Loucy (cell line): Measurements from ENCODE around the gene SDK2.
"Not testable (repeated sequence)": the region's sequence is repeated elsewhere in the genome, so short reads cannot be mapped to it uniquely, and the experiment has no call there.

Experiments
- H2AFZ ChIP-seq: fragments of 200-600 bp; sonication (generic); 2 replicates; pipeline ENCODE4 v1.6.0; 2016; ENCODE audit warnings: antibody characterized with exemption, mild to moderate bottlenecking, low read length, moderate library complexity
- H3F3A ChIP-seq: fragments of 200-600 bp; 2 replicates; pipeline ENCODE4 v1.6.0; 2016; ENCODE audit warnings: antibody characterized with exemption, low read depth, mild to moderate bottlenecking
- H3K27me3 ChIP-seq: fragments of 200-600 bp; sonication (generic); 2 replicates; pipeline ENCODE4 v1.6.1; 2014; ENCODE audit warnings: low read length, mild to moderate bottlenecking; ENCODE audit not compliant: insufficient read depth, poor library complexity, severe bottlenecking
- H3K36me3 ChIP-seq: fragments of 200-600 bp; sonication (generic); 2 replicates; pipeline ENCODE4 v1.6.1; 2016; ENCODE audit warnings: low read length; ENCODE audit not compliant: insufficient read depth
- H3K4me1 ChIP-seq: fragments of 200-600 bp; sonication (generic); 2 replicates; pipeline ENCODE4 v1.5.1; 2014; ENCODE audit warnings: low read length, mild to moderate bottlenecking; ENCODE audit not compliant: insufficient read depth, poor library complexity, severe bottlenecking
- H3K4me2 ChIP-seq: fragments of 200-600 bp; sonication (generic); 2 replicates; pipeline ENCODE4 v1.6.0; 2014; ENCODE audit warnings: antibody characterized with exemption, low read length, low read depth, mild to moderate bottlenecking; ENCODE audit not compliant: poor library complexity, severe bottlenecking
- H3K4me3 ChIP-seq: fragments of 200-600 bp; sonication (generic); 2 replicates; pipeline ENCODE4 v1.5.1; 2014; ENCODE audit warnings: low read length, mild to moderate bottlenecking, mixed read lengths; ENCODE audit not compliant: poor library complexity, severe bottlenecking
- H3K79me2 ChIP-seq: fragments of 200-600 bp; sonication (generic); 2 replicates; pipeline ENCODE4 v1.6.1; 2014; ENCODE audit warnings: low read length; ENCODE audit not compliant: insufficient read depth
- H3K9ac ChIP-seq: fragments of 200-600 bp; sonication (generic); 2 replicates; pipeline ENCODE4 v1.6.0; 2014; ENCODE audit warnings: mild to moderate bottlenecking, low read depth, low read length, moderate library complexity; ENCODE audit not compliant: poor library complexity, severe bottlenecking
- H3K9me2 ChIP-seq: fragments of 200-600 bp; sonication (generic); replicated peaks from 2 replicates; pipeline ENCODE4 v1.6.1; 2016; ENCODE audit warnings: low read depth, low read length, mixed read lengths
- H3K9me3 ChIP-seq: fragments of 200-600 bp; sonication (generic); 2 replicates; pipeline ENCODE4 v1.6.1; 2014; ENCODE audit warnings: mild to moderate bottlenecking, antibody characterized with exemption, low read length, low read depth; ENCODE audit not compliant: insufficient read depth
- H4K20me1 ChIP-seq: fragments of 200-600 bp; sonication (generic); 2 replicates; pipeline ENCODE4 v1.6.0; 2014; ENCODE audit warnings: antibody characterized with exemption, low read length, mild to moderate bottlenecking; ENCODE audit not compliant: insufficient read depth, poor library complexity, severe bottlenecking
- EZH2phosphoT487 ChIP-seq: fragments of 200-600 bp; IDR thresholded peaks from 2 replicates; pipeline ENCODE4 v1.6.1; 2018; ENCODE audit warnings: antibody characterized with exemption, mild to moderate bottlenecking, moderate library complexity, borderline replicate concordance
- TF ChIP-seq, protein P1 (sequence below): fragments of 200-600 bp; sonication (generic); conservative IDR thresholded peaks from 2 replicates; pipeline ENCODE4 v1.5.1; 2014; ENCODE audit warnings: mild to moderate bottlenecking, antibody characterized with exemption, low read length

The SDK2 gene

DNA sequence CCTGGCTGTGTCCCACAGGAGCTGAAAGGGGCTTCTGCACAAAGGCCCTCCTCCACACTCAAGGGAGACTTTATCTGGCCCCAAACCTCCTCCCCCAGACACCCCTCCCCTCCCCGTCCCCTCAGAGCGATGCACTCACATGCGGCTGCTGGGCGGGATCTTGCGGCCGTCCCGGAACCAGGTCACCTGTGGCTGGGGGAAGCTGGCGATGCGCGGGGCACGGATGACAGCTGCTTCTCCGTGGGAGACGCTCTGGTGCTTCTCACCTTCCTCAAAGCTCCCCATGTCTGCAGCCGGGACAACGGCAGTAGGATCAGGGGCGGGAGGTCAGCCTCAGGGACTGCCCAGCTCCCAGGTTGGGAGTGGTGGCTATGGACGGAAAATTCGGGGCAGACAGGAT is 188.5 kb downstream of the SDK2 start:
- H3K4me2 ChIP-seq: no peak overlapping the region
- no peak overlapping the region for H3K4me3 ChIP-seq
- H3K27me3 ChIP-seq: no peaks in the 10 kb centered on the region
- no peaks in the 10 kb centered on the region; the same call in 1 of the 2 replicates for H3K9me3 ChIP-seq
- H3K9me2 ChIP-seq: no peaks in the 10 kb centered on the region
- H4K20me1 ChIP-seq: no peaks in the 10 kb centered on the region
- H3K79me2 ChIP-seq: no peaks in the 10 kb centered on the region
- TF ChIP-seq EZH2phosphoT487: no peak
- TF ChIP-seq, protein P1, sequence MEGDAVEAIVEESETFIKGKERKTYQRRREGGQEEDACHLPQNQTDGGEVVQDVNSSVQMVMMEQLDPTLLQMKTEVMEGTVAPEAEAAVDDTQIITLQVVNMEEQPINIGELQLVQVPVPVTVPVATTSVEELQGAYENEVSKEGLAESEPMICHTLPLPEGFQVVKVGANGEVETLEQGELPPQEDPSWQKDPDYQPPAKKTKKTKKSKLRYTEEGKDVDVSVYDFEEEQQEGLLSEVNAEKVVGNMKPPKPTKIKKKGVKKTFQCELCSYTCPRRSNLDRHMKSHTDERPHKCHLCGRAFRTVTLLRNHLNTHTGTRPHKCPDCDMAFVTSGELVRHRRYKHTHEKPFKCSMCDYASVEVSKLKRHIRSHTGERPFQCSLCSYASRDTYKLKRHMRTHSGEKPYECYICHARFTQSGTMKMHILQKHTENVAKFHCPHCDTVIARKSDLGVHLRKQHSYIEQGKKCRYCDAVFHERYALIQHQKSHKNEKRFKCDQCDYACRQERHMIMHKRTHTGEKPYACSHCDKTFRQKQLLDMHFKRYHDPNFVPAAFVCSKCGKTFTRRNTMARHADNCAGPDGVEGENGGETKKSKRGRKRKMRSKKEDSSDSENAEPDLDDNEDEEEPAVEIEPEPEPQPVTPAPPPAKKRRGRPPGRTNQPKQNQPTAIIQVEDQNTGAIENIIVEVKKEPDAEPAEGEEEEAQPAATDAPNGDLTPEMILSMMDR: no peak
- no peaks in the 10 kb centered on the region for H3K4me1 ChIP-seq
- no peak overlapping the region for H3K9ac ChIP-seq
- H3F3A ChIP-seq: no peaks in the 10 kb centered on the region
- H2AFZ ChIP-seq: no peak overlapping the region
- peaks cover 25% of the 10 kb centered on the region; the same call in 1 of the 2 replicates for H3K36me3 ChIP-seq

DNA sequence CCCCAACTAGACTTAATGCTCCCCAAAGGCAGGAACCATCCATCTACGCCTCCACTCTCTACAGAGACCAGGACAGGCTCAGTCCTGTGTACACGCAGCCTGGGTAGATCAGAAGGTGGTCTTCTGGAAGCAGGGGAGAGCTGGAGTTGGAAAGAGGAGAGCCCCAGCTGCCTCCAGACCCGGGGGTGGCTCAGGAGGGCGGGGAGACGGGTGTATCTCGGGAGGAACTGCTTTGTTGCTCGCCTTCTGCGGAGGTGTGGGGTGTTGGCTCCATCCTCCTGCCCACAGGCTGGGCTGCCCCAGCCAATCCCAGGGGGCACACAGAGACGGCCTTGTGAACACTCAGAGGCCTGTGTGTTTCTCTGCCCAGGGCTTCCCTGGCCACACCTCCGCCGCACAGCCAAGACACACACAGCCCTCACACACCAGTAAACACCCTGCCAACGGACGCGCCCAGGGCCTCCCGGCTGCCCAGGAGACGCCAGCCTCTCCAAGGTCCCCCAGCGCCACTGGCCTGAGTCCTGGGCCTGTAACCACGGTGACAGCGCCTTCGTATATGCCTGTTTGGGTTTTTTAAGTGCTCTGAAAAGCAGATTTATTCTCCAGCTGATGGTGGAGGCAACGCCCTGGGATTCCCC is 189.1 kb downstream of the SDK2 start:
- Histone ChIP-seq H3K79me2 (no peaks in the 10 kb centered on the region), H2AFZ (no peak overlapping the region), H3K4me2 (no peak overlapping the region), H3K9ac (no peak overlapping the region), H4K20me1 (no peaks in the 10 kb centered on the region), H3K4me1 (no peaks in the 10 kb centered on the region), H3K36me3 (peaks cover 25% of the 10 kb centered on the region; the same call in 1 of the 2 replicates), H3K9me2 (no peaks in the 10 kb centered on the region), H3K27me3 (no peaks in the 10 kb centered on the region), H3F3A (no peaks in the 10 kb centered on the region), H3K4me3 (no peak overlapping the region), H3K9me3 (no peaks in the 10 kb centered on the region; the same call in 1 of the 2 replicates)
- TF ChIP-seq, protein P1: no peak
- no peak for TF ChIP-seq EZH2phosphoT487

DNA sequence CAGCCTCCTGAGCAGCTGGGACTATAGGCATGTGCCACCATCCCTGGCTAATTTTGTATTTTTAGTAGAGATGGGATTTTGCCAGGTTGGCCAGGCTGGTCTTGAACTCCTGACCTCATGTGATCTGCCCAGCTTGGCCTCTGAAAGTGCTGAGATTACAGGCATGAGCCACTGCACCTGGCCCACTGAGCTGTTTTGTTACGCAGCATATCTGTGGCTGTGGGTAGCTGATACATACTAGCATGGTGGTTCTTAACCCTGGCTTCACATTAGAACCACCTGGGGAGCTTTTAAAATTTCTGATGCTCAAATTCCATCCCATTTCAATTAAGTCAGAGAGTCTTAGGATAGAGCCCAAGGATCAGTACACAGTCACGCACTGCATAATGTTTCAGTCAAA is 190.8 kb downstream of the SDK2 start:
- not testable (repeated sequence) for H3K9me2 ChIP-seq, H3K27me3 ChIP-seq, H3K9me3 ChIP-seq, H3K4me2 ChIP-seq, H4K20me1 ChIP-seq, H2AFZ ChIP-seq, H3K4me3 ChIP-seq, H3F3A ChIP-seq, H3K4me1 ChIP-seq, H3K79me2 ChIP-seq, H3K9ac ChIP-seq
- peaks cover 20% of the 10 kb centered on the region; the same call in 1 of the 2 replicates for H3K36me3 ChIP-seq

DNA sequence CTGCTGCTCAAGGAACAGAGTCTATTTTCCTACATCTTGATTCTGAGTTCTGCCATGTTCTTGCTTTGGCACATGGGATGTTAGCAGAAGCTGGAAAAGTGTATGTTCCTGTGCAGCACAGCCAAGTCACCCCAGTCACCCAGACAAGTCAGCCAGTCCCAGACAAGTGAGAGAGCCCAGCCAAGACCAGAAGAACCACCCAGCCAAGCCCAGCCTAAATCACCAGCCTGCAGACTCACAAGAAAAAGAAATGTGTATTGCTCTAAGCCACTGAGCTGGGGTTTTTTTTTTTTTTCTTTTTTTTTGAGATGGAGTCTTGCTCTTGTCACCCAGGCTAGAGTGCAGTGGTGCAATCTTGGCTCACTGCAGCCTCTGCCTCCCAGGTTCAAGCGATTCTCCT is 191.2 kb downstream of the SDK2 start:
- H3K9me3 ChIP-seq: no peaks in the 10 kb centered on the region; the same call in 1 of the 2 replicates
- H4K20me1 ChIP-seq: no peaks in the 10 kb centered on the region
- no peaks in the 10 kb centered on the region for H3K27me3 ChIP-seq
- H3K9ac ChIP-seq: no peak overlapping the region
- no peak overlapping the region for H3K4me3 ChIP-seq
- no peaks in the 10 kb centered on the region for H3K4me1 ChIP-seq
- H3K36me3 ChIP-seq: peaks cover 20% of the 10 kb centered on the region; the same call in 1 of the 2 replicates
- H3K4me2 ChIP-seq: no peak overlapping the region
- no peak overlapping the region for H2AFZ ChIP-seq
- no peak for TF ChIP-seq EZH2phosphoT487
- TF ChIP-seq, protein P1: no peak
- no peaks in the 10 kb centered on the region for H3K79me2 ChIP-seq
- no peaks in the 10 kb centered on the region for H3F3A ChIP-seq
- no peaks in the 10 kb centered on the region for H3K9me2 ChIP-seq
